Activated effector memory CD4-positive, alpha-beta T cell treated with Interleukin-2 at 50 U/mL for 16 hours (primary cell): ENCODE measurements around the gene BACE2.
"Not testable (repeated sequence)": the region's sequence is repeated elsewhere in the genome, so short reads cannot be mapped to it uniquely, and the experiment has no call there.

ENCODE experiments used
- DNase-seq: peaks from one replicate; pipeline ENCODE4 v3.0.0-alpha.2; 2020

The BACE2 gene

DNA sequence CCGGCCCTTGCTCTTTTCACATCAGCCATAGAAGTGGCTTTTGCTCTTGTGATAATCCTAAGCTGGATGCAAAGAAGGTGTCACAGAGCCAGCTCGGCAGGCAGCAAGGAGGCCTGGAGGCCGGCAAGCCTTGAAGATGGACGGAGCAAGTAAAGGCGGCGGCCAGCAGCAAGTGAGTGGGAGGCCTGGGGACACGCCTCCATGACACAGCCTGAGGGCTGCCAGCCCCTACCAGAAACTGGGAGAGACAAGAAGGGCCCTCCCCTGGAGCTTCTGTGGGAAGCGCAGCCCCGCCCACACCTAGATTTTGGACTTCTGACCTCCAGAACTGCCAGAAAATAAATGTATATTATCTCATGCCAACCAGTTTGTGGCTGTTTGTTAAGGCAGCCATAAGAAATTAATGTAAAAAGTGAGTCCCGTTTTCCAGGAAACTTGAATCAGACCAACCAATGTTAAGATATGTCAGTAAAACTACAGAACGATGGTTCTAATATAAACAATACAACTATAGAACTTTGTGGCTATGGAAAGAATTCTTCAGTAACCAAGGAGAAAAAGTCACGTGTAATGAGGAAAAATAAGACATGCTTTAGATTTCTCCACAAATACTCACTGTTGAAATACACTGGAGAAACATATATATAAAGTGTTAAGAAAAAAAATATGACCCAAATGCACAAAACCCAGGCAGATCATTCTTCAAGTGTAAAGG is 49.9 kb downstream of the BACE2 start:
- DNase-seq, result no peak

DNA sequence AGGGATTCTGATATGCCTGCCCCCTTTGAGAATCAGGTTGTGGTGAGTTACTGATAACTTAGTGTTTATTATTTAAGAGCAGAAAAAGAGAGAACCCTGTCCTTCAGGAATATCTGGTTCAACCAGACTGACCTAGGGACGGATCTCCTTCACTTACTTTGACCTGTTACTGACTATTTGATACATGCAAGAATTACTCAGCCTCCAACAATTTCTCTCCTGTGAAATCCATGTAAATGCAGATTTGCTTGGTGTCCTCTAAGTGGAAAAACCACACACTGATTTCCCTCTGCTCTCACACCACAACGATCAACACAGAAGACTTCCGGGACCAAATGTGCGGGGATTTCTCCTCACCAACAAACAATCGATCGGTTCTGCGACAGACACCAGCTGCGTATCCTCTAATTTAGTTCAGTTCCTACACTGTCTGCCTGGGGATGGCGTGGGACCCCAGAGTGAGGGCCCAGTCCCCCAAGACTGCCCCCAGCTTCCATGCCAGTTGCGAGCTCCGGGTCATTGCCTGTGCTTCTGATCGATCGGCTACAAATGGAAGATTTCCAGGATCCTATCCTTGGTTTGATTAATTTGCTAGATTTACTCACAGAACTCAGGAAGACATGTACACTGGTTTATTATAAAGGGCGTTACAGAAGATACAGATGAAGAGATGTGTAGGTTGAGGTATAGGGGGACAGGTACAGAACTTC is 51.7 kb downstream of the BACE2 start:
- DNase-seq, result no peak

DNA sequence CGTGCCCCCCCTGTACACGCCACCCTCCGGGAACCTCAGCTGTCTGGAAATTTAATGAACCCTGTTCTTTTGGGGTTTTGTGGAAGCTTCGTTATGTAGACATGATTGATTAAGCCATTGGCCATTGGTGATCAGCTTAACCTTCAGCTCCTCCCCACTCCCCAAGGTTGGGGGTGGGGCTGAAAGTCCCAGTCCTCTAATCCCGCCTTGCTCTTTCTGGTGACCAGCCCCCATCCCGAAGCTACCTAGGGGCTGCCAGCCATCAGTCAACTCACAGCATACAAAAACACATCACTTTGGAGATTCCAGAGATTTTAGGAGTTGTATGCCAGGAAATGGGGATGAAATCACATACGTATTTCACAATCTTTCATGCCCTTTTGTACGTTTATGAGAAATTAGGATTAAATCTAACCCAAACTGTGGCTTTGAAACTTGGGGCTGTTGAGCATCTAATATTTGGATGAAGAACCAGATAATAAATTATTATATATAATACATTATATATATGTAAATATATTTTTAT is 52.3 kb downstream of the BACE2 start:
- no peak for DNase-seq

DNA sequence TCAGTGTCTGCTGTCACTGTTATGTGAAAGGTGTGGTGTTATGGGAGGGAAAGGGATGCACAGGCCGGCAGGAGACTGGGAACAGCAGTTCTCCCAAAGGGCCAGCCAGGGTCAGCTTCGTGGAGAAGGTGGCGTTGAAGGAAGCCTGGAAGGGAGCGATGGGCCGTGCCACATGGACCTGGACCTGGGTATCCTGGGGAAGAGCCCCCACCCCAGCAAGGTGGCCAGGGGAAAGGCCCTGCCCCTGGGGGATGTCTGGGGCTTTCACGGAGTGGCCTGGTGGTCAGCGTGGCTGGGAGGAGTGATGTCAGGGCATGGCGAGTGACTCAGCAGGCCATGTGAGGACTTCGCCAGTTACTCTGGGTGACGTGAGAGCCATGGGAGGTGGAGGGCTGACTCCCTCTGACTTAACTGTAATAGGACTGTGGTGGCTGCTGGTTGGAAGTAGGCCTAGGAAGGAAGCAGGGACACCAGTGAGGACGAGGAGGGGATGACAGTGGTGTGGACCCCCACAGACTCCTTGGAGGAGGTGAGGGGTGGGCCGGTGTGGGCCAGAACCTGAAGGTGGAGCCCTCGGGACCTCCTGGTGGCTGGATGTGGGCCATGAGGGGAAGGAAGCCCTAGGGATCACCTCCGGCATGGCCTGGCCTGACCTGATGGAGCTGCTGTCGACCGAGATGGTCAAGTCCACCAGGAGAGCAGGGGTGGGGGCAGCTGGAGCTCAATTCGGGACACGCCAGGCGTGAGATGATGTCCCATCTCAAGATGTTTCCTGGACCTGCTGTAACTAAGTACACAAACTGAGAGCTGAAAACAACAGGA is 54.5 kb downstream of the BACE2 start:
- no peak for DNase-seq

DNA sequence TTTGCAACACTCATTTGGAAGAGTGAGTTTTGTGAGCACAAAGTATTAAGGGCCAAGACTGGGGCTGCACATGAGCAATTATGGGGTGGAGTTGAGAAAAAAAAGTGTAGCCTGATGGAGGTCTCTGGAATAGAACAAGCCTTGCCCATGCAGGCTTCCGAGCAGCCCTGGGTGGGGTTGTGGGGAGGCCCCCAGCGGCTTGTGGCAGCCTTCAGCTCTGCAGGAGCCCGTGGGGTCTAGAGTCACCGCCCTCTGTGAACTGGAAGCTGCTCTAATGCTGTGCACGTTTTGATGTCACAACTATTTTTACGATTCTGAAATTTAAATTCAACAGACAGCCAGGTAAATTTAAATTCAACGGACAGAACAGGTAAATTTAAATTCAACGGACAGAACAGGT is 58.9 kb downstream of the BACE2 start:
- DNase-seq, result no peak

DNA sequence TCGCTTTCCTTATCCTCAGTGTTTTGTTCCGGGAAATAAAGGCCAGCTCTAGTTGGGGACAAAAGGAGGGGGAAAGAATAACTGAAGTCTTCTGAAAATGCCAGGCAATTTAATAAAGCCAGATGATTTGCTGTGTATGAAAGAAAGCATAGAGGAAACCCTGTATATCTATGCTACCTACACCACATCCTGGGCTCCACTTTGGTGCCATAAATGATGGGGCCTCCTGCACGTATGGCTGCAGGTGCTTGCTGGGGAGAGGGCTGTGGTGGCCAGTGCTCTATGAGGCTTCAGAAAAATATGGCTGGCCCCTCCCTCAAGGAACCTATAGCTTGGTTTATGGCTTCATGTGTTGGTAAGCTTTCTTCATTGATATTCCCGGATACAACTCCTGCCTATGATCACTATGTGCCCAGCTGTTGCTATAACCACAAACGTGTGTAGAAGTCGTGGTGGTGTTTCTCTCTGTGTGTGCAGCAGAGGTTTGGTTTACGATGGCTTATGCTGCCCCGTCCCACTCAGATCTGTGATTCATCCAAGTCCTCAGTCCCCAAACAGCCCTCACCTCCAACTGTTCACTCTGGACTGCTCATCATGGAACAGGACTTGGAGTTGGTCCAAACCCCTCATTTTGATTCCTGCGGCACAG is 59.5 kb downstream of the BACE2 start:
- no peak for DNase-seq

DNA sequence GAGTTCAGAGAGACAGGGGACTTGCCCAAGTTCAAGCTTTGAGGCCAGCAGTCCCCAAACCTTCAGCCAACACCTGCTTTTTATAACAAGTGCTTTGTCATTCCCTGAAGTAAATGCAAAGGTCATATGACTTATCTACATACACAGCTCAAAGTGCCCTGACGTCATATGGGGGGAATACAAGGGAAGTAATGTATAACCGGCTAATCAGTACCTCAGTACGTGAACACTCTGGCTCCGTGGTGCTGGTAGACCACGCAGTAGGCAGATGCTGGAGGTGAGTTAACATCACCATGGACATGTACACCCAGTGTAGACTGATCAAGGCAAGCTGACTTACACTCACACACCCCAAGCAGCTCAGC is 60.0 kb downstream of the BACE2 start:
- no peak for DNase-seq

DNA sequence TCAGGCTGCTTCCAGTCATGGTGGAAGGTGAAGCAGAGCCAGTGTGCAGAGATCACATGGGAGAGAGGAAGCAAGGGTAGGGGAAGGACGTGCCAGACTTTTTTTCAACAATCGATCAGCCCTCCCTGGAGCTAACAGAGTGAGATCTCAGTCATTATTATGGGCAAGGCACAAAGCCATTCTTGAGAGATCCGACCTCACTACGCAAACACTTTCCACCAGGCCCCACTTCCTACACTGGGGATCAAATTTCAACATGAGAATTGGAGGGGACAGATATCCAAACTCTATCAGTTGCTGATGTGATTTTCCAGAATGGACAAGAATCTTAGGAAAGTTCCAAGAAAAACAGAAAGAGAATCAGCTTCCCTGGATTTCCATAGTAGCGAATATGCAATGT is 60.5 kb downstream of the BACE2 start:
- no peak for DNase-seq

DNA sequence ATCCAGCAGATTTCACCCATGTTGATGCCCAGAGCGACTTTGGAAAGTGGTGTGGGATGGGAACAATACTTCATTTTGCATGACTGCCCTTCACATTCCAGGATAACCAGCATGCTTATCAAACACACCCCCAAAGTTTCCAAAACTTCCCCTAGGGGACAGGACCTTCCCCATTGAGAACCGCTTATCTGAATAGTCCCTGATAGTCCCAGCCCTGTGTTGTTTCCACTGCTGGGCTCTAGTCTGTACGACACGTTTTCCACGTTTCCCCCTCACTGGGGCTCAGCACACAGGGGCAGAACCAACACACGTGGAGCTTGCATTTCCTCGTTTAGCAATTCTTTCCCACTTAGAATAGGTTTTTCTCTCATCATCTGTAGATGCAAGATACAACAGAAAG is 61.0 kb downstream of the BACE2 start:
- no peak for DNase-seq

DNA sequence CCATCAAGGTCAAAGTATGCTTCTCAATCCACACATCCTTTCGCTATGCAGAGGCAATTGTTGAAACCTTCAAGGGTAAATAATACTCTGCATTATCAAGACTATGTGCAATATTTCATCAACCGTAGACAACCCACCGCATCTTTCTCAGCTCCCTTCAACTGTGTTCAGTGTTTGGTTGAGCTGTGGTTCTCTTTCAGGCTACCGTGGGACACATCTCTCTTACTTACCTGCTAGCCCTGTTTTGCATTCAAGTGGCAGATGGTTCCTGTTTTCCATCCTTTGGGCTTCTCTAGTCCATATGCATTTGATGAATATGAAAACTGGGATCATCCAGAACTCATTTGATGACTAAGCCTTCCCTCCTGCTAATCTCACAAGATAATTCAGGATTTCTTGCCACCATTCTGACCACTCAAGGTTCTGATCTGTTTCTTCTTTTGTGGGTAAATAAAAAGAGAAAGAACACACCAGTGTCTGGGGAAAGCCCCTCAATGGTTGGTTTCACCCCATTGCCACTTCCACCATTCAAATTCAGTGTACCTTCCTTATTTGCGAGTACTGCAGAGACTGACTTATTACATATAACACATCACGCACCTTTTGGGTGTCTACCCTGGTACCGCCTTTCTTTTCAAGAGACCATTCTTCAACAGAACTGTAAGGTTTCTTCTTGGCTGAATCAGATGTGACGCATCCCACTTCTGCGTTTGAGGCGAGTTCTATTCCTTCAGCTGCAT is 61.7 kb downstream of the BACE2 start:
- DNase-seq, result no peak

DNA sequence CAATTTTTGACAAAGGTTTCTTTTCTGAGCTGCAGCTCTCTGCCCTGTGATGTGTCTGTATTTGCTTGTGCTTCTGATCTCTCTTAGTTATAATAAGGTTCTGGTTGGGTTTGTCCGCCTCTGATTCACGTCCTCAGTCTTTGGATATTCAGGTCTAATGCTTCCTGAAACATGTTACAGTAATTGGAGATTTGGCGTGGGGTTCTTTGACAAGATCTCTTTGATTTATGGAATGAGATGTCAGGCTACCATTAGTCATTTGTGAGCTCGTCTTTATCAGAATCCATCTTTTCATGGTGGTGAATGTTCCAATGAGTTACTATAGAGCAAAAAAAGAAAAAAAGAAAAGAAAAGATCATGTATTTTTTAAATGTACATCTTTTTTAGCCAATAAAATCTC is 62.5 kb downstream of the BACE2 start:
- no peak for DNase-seq

DNA sequence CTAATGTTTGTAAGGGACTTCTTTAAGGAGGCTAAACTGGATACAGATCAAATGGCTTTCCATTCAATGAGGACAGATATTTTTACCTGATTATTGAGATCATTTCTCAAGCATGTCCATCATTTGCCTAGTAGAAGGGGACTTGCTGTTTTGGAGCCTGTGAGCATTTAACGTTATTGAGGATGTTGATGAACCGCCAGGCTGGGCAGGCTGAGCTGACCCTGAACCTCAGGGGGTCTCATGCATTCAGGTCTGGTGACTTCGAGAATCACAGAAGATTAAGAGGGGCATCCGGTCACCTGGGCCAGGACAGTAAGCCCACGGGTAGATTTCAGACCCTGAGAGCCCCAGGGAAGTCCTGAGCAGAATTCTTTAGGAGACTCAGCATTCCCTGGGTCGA is 63.1 kb downstream of the BACE2 start:
- DNase-seq, result no peak

DNA sequence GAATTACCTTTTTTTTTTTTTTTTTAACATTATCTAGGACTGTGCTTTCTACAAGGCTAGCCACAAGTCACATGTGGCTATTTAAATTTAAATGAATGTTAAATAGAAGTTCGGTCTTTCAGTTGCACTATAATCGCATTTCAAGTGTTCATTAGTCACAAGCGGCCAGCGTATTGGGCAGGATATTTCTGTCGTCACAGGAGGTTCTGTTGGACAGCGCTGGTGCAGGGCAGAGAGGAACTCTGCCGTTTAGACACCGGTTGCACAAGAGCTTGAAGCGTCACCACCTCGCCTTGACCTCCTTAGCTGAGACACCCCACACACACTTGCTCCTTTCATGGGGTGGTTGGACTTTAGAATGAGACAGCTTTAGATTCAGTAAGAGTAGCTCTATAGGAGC is 64.1 kb downstream of the BACE2 start:
- no peak for DNase-seq

DNA sequence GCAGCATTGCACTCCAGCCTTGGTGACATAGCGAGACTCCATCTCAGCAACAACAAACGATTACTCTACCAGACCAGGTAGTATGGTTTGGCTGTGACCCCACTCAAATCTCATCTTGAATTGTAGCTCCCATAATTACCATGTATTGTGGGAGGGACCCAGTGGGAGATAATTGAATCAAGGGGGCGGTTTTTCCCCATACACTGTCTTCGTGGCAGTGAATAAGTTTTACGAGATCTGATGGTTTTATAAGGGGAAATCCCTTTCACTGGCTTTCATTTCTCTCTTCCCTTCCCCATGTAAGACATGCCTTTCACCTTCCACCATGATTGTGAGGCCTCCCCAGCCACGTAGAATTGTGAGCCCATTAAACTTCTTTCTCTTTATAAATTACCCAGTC is 66.0 kb downstream of the BACE2 start:
- DNase-seq, result no peak

DNA sequence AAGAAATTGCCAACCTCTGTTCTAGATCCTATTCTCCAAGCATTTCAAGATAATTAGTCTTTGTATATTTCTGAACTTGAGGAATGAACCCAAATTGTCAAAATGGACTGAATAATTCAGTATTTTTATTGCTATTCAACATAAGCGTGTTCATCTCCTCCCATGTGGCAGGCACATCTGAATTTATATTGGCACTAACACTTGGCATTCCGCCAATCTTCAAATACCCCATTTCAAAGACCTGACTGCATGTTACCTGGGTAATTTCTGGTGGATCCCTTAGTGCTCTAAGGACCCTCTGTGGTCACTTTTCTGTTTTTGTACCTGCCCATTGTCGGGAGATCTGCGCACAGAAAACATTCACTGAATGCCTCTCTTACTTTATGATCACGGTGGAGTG is 66.6 kb downstream of the BACE2 start:
- no peak for DNase-seq

DNA sequence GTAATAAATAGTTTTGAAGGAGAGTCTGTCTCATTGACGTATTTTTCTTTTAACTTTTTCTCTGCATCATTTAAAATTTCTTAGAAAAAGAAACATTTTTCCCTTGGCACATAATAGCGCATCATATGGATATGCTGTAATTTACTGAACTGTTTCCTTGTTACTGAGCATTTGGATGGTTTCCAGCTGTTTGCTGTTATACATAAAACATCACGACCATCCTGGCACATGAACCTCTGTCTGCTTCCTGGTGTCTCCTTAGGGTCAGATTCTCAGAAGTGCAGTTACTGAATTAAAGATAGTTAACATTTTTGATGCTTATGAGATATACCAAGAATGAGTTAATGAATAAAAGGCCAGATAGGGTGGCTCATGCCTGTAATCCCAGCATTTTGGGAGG is 67.2 kb downstream of the BACE2 start:
- DNase-seq, result no peak

DNA sequence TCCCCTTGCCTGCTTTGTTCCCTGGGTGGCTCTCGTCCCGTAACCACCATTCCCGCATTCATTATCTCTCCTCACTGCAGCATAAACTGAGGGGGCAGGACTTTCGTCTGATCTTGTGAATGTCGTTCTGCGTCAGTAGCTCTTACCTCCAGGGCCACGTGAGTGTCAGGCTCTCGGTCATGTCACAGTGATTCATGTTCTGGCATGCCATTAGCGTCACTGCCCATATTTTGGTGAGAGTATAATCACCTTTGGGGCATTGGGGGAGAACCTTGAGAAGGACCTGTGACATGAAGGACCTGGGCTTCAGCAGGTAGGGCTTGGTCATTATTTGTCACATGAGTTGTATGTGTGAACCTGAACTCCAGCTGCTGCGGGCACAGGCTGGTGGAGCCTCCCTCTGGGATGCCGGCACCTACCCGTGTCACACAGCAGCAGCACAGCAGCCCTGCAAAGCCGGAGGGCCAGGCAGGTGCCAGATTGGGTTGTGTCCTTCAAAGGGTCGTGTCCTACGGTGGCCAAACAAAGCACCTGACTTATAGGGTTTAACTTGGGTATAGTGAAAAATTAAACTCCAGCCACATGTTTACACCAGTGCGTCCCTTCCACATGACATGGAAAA is 68.5 kb downstream of the BACE2 start:
- no peak for DNase-seq

DNA sequence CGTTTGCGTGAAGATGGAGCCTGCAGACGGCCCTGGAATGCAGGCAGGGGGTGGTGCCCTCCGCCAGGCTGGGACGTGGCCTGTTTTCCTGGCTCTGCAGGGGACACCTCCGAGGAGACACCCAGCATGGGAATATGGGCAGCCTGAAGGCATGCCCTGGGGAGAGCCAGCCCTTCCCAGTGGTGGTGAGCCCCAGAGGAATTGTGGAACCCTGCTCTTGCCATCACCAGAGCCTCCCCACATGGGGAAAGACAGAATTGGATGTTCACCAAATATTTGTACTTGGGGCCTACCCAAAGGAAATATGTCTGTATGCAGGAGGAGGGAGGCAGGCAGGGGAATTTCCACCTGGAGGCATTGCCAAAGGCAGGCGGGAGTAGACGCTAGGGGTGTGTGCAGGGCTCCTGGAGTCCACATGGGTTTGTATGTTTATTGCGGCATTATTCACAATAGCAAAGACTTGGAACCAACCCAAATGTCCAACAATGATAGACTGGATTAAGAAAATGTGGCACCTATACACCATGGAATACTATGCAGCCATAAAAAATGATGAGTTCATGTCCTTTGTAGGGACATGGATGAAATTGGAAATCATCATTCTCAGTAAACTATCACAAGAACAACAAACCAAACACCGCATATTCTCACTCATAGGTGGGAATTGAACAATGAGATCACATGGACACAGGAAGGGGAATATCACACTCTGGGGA is 70.3 kb downstream of the BACE2 start:
- DNase-seq, result not testable (repeated sequence)

DNA sequence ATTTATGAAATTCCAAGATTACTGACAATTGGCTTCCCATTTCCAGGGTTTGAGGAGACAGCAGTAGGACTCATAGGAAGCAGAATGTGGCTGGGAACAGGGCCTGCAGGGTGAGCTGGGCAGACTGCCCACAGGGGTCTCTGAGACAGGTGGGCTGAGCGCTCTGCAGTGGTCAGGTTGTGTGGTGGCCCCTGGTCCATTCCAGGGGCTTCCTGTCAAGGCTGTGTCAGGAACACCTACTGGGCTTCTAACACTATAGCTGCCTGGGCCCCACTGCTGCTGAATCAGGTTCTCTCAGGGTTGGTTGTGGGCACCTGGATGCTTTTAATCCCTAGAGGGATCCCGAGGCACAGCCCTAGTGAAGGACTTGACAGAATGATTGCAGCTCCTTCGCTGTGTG is 72.1 kb downstream of the BACE2 start:
- no peak for DNase-seq

DNA sequence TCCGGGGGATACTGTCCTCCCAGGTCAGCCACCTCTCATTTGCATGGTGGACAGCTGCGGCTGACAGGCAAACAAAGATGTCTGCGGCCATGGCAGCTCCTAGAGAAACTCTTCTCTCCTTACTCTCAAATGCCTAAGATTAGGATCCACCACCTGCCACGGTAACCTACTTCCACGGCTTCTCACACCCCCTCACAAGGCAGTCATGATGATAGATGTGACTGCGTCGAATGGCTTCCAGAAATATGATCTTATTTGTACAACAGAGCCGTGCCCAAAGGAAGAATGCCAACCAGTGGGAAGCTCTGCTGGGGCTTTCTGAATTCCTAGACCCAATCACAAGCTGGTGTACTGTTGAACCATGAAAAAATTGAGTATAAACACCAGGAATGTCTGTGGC is 73.4 kb downstream of the BACE2 start:
- no peak for DNase-seq

DNA sequence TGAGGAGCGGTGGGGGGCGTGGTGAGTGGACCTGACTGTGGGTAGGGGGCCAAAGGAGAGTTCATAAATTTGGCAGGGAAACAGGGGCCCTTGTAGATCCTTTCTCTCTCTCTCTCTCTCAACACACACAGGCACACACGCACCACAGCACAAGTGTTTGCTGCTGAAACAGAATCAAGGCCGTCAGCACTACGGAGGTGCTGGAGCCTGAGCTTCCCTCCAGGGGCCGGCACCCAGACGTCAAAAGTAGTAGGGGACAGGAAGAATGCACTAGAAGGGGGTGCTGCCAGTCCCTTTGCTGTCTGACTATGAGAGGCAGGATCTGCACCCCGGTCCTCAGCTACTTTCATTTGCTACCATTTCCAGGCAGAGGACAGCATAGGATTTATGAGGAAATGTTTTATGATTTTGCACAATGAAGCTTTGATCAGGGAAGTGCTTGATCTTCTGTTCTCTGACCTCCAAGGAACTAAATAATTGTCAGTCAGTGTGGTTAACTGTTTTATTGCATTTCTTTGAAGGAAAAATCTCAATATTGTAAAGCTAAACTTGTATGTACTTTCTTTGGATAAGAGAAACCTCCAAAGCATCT is 74.4 kb downstream of the BACE2 start:
- no peak for DNase-seq
